OCI-LY7 (cell line): ENCODE results near the gene CARM1. TPM values are rescaled to one million over a fixed set of nuclear protein-coding genes. Genes with fewer than 3 reads are reported as not detected.

ENCODE experiments used
- BruUV-seq: library from RNA; stranded (reverse); fragments of 400-500 nt; replicated peaks from 2 replicates; lab custom pipeline; 2021; lab: Mats Ljungman, UMichigan
- CTCF ChIA-PET: fragments of 300-600 bp; sonication (Branson Sonifier 250); formaldehyde crosslinking; loops from one replicate; lab custom pipeline; 2022; ENCODE audit warnings: antibody characterized with exemption; ENCODE audit not compliant: unreplicated experiment; lab: Charles Lee
- POLR2A ChIA-PET: fragments of 300-600 bp; sonication (Branson Sonifier 250); formaldehyde crosslinking; loops from one replicate; lab custom pipeline; 2022; ENCODE audit warnings: antibody characterized with exemption; lab: Charles Lee
- DNase-seq: peaks from one replicate; pipeline ENCODE4 v3.0.0-alpha.2; 2015; ENCODE audit warnings: low spot score
- H2AFZ ChIP-seq: fragments of 200-600 bp; sonication (generic), shearing (Covaris generic); 2 replicates; pipeline ENCODE4 v1.6.1; 2014; ENCODE audit warnings: mild to moderate bottlenecking, antibody characterized with exemption, low read length, moderate library complexity
- H3K27ac ChIP-seq: fragments of 200-600 bp; sonication (generic); 2 replicates; pipeline ENCODE4 v1.5.1; 2014; ENCODE audit warnings: mixed run types, low read depth, mild to moderate bottlenecking, moderate library complexity, low read length, inconsistent platforms; ENCODE audit not compliant: poor library complexity, severe bottlenecking
- H3K36me3 ChIP-seq: fragments of 200-600 bp; sonication (generic); 2 replicates; pipeline ENCODE4 v1.6.1; 2014; ENCODE audit warnings: mild to moderate bottlenecking, antibody characterized with exemption, low read length, moderate library complexity, mixed read lengths; ENCODE audit not compliant: insufficient read depth
- H3K4me1 ChIP-seq: fragments of 200-600 bp; sonication (generic); 2 replicates; pipeline ENCODE4 v1.5.1; 2014; ENCODE audit warnings: mild to moderate bottlenecking, low read length; ENCODE audit not compliant: insufficient read depth, poor library complexity, severe bottlenecking
- H3K4me2 ChIP-seq: fragments of 200-600 bp; sonication (generic); 2 replicates; pipeline ENCODE4 v1.6.1; 2014; ENCODE audit warnings: mild to moderate bottlenecking, low read length
- H3K4me3 ChIP-seq: fragments of 200-600 bp; sonication (generic); 2 replicates; pipeline ENCODE4 v1.5.1; 2014; ENCODE audit warnings: mild to moderate bottlenecking, low read depth, low read length; ENCODE audit not compliant: poor library complexity, severe bottlenecking
- H3K79me2 ChIP-seq: fragments of 200-600 bp; sonication (generic); 2 replicates; pipeline ENCODE4 v1.6.1; 2016; ENCODE audit warnings: low read depth, mild to moderate bottlenecking, low read length, moderate library complexity, mixed read lengths; ENCODE audit not compliant: insufficient read depth
- H3K9me2 ChIP-seq: fragments of 200-600 bp; sonication (generic); 2 replicates; pipeline ENCODE4 v1.6.1; 2016; ENCODE audit warnings: mild to moderate bottlenecking, low read length, mixed read lengths; ENCODE audit not compliant: insufficient read depth
- H3K9me3 ChIP-seq: fragments of 200-600 bp; sonication (generic); 2 replicates; pipeline ENCODE4 v1.6.1; 2014; ENCODE audit warnings: mild to moderate bottlenecking, mixed run types, low read length, mixed read lengths
- H4K20me1 ChIP-seq: fragments of 200-600 bp; sonication (generic); 2 replicates; pipeline ENCODE4 v1.6.1; 2014; ENCODE audit warnings: mild to moderate bottlenecking, antibody characterized with exemption, low read length, moderate library complexity, mixed read lengths; ENCODE audit not compliant: insufficient read depth
- CTCF ChIP-seq: fragments of 200-600 bp; sonication (generic); conservative IDR thresholded peaks from 2 replicates; pipeline ENCODE4 v1.5.1; 2014; ENCODE audit warnings: mild to moderate bottlenecking, antibody characterized with exemption, low read length, moderate library complexity, mixed read lengths
- EZH2phosphoT487 ChIP-seq: fragments of 200-600 bp; sonication (generic); IDR thresholded peaks from 2 replicates; pipeline ENCODE4 v1.6.1; 2018; ENCODE audit warnings: low read depth, borderline replicate concordance, mild to moderate bottlenecking, mixed run types, antibody characterized with exemption, low read length, moderate library complexity, mixed read lengths
- intact Hi-C: fragments of 100-400 bp; cut with micrococcal nuclease; formaldehyde crosslinking; loops from one replicate; pipeline ENCODE4 v1.10.0; 2022; ENCODE audit not compliant: unreplicated experiment
- total RNA-seq, 2 experiments: library from RNA; depleted of rRNA in 1 of 2; stranded (reverse); fragments of >200 nt in 1 of 2; shearing (Covaris generic) in 1 of 2; gene quantifications; 2 replicates each; pipeline ENCODE4 v1.2.3, GENCODE V29; 2014 to 2022

The CARM1 gene
- total RNA-seq, 2 experiments from 2014 or later = 41.2 to 107 TPM

GRCh38 chr19:10846500-10847202 lies 24.7 kb upstream of the CARM1 start:
- intact Hi-C loops = no loop called here
- H3K9me3 ChIP-seq = no peaks in the 10 kb centered on the region
- H3K27ac ChIP-seq = no peak overlapping the region
- H2AFZ ChIP-seq = no peak overlapping the region
- H3K36me3 ChIP-seq = no peaks in the 10 kb centered on the region
- ChIA-PET POLR2A (interaction anchor here (0.6 to 0.8 kb wide), 2 partner anchors 10 to 576 kb away, joined by 3 to 4 read pairs; partner anchors contain the start of gene ICAM1), CTCF (no interaction called here)
- no peak overlapping the region for H3K4me3 ChIP-seq
- no peaks in the 10 kb centered on the region for H3K9me2 ChIP-seq
- no peak for DNase-seq
- no peaks in the 10 kb centered on the region for H4K20me1 ChIP-seq
- BruUV-seq = no TSS peak
- H3K4me2 ChIP-seq = no peak overlapping the region
- peaks cover 4% of the 10 kb centered on the region for H3K4me1 ChIP-seq
- no peak for TF ChIP-seq CTCF
- no peak for TF ChIP-seq EZH2phosphoT487
- H3K79me2 ChIP-seq = no peaks in the 10 kb centered on the region

- H3K36me3 ChIP-seq = no peaks in the 10 kb centered on the region
- ChIA-PET CTCF (no interaction called here), POLR2A (interaction anchor here (0.6 kb wide), 1 partner anchor 102 kb away, joined by 6 read pairs; no protein-coding TSS in a partner anchor)
- peaks cover 4% of the 10 kb centered on the region for H3K4me1 ChIP-seq
- no peaks in the 10 kb centered on the region for H4K20me1 ChIP-seq
- no peaks in the 10 kb centered on the region for H3K9me2 ChIP-seq
- H3K9me3 ChIP-seq = no peaks in the 10 kb centered on the region
- TF ChIP-seq CTCF = no peak
- no peak for TF ChIP-seq EZH2phosphoT487
- no peak within 1 kb of the TSS for H3K4me3 ChIP-seq
- DNase-seq = no peak
- H3K4me2 ChIP-seq = peak within 1 kb of the TSS; percentile 17; the same call in 1 of the 2 replicates
- H3K79me2 ChIP-seq = no peaks in the 10 kb centered on the region
- BruUV-seq = no TSS peak
- H2AFZ ChIP-seq = no peak within 1 kb of the TSS
- no peak within 1 kb of the TSS for H3K27ac ChIP-seq
- intact Hi-C loops = no loop called here
These were observed 23.0 kb upstream of the CARM1 start, which contains the start of gene C19orf38 for GRCh38 chr19:10848230-10848856. Gene C19orf38 (plus strand): TSS chr19:10848415. CDS start chr19:10848509, 94 bp downstream.
